ENCODE results near the gene VPS13D. TPM values are rescaled to one million over a fixed set of nuclear protein-coding genes. Genes with fewer than 3 reads are reported as not detected.
A peak's percentile ranks its signal among the peaks of the same experiment; 100 is the strongest.

VPS13D gene
- total and polyA plus RNA-seq, 2 of the 4 experiments (the other 2 are of a cell fraction), result 9.0 to 16.3 TPM

- Histone ChIP-seq H4K5ac (ENCODE audit: low read depth, low read length) (peak overlapping the region; percentile 90), H2BK15ac (ENCODE audit: low read depth, low read length) (peak overlapping the region; percentile 67; the same call in 1 of the 3 replicates), H3K36me3 (ENCODE audit: control insufficient read depth, insufficient read depth, low read length) (no peaks in the 10 kb centered on the region), H3K4me3 (ENCODE audit: insufficient read depth, low read depth, low read length) (no peak overlapping the region), H2AK9ac (replicated peaks; ENCODE audit: low read depth, low read length, poor library complexity) (peak overlapping the region; percentile 96), H3K27me3 (ENCODE audit: control insufficient read depth, insufficient read depth, low read length) (no peaks in the 10 kb centered on the region), H4K8ac (ENCODE audit: low read depth in 2 of 2, low read length in 2 of 2) (peak overlapping the region; percentile 95), H3K23ac (ENCODE audit: low read depth, low read length) (peak overlapping the region; percentile 8; the same call in 1 of the 2 replicates), H3K4ac (ENCODE audit: low read depth, low read length) (peak overlapping the region; percentile 88), H3K4me2 (ENCODE audit: low read depth, low read length) (no peak overlapping the region), H2BK120ac (ENCODE audit: low read depth, low read length) (peak overlapping the region; percentile 90), H4K20me1 (ENCODE audit: insufficient read depth, low read length) (no peaks in the 10 kb centered on the region), H3K14ac (replicated peaks; ENCODE audit: low read depth, low read length) (peak overlapping the region; percentile 56), H4K91ac (ENCODE audit: insufficient read depth, low read depth, low read length) (peak overlapping the region; percentile 96), H3K27ac (ENCODE audit: insufficient read depth, low read length) (peak overlapping the region; percentile 69), H3K4me1 (ENCODE audit: control insufficient read depth, insufficient read depth, low read length) (peaks cover 32% of the 10 kb centered on the region), H3K56ac (ENCODE audit: extremely low read depth, insufficient read depth, low read length) (no peak overlapping the region), H3K9me3 (ENCODE audit: control insufficient read depth, insufficient read depth, low read length) (no peaks in the 10 kb centered on the region), H3K18ac (ENCODE audit: low read depth, low read length) (peak overlapping the region; percentile 80; the same call in 1 of the 2 replicates), H2AK5ac (ENCODE audit: low read depth, low read length) (peak overlapping the region; percentile 92), H3K9me1 (ENCODE audit: insufficient read depth, low read length) (no peaks in the 10 kb centered on the region), H3K9ac (ENCODE audit: low read depth, low read length) (peak overlapping the region; percentile 58), H2AFZ (replicated peaks; ENCODE audit: low read length, poor library complexity) (peak overlapping the region; percentile 83), H3K79me1 (ENCODE audit: low read depth in 1 of 2, low read length in 2 of 2) (peaks cover 0 to 4% of the 10 kb centered on the region in 2 experiments; a peak in 3 of 4 replicates), H2BK20ac (ENCODE audit: low read depth, low read length) (peak overlapping the region; percentile 65; the same call in 1 of the 2 replicates), H2BK5ac (ENCODE audit: low read depth, low read length, poor library complexity, severe bottlenecking) (peak overlapping the region; percentile 25)
- WGBS, 2 experiments (ENCODE audit: extremely low coverage in 2 of 2, insufficient read length in 1 of 2), result 75% methylated on average over 6 of the region's 19 CpGs; no CpG with 5 or more reads in 1 of the 2 experiments
- CTCF ChIA-PET, result interaction anchor here (2.3 kb wide), 1 partner anchor 60 kb away, joined by 9 read pairs; no protein-coding TSS in a partner anchor
- dilution Hi-C loops (cut with HindIII; ENCODE audit: low sequenced_read_pairs, unreplicated experiment), result no loop called here
- in situ Hi-C loops (cut with MboI; ENCODE audit: low sequenced_read_pairs), result no loop called here
- intact Hi-C loops (cut with micrococcal nuclease), result no loop called here
- ATAC-seq (ENCODE audit: low read depth) (no peak), DNase-seq (no peak)
- BruUV-seq (replicated peaks), result no TSS peak
- POLR2A ChIA-PET (ENCODE audit: unreplicated experiment), result no interaction called here
- TF ChIP-seq CEBPB (IDR thresholded peaks at IDR 0.05; ENCODE audit: low read depth, low read length) (no peak), FOS (IDR thresholded peaks at IDR 0.05; ENCODE audit: low read depth, low read length) (no peak), USF2 (IDR thresholded peaks at IDR 0.05; ENCODE audit: low read depth, low read length) (no peak), CHD1 (IDR thresholded peaks at IDR 0.05; ENCODE audit: low read depth, low read length) (no peak), MXI1 (IDR thresholded peaks at IDR 0.05; ENCODE audit: borderline replicate concordance, low read depth, low read length) (no peak), CTCF (conservative IDR thresholded peaks at IDR 0.05; ENCODE audit: low read depth, low read length) (no peak)
Measured at GRCh38 chr1:12185036-12185917, 44.6 kb upstream of the VPS13D start.
